ENCODE results near the gene DNAJC7.

Gene DNAJC7

GRCh38 chr17:41986634-41987033, 30.6 kb downstream of the DNAJC7 start:
- no peak for TF ChIP-seq CTCF (IDR thresholded peaks at IDR 0.05; ENCODE audit: insufficient read depth, low read length, poor library complexity, severe bottlenecking)
- Histone ChIP-seq H3K36me3 (ENCODE audit: control insufficient read depth, insufficient read depth, low read length) (peaks cover 31% of the 10 kb centered on the region), H3K27me3 (replicated peaks; ENCODE audit: control insufficient read depth, insufficient read depth, low read length) (no peaks in the 10 kb centered on the region), H3K4me3 (replicated peaks; ENCODE audit: low read depth, low read length) (no peak overlapping the region)
- no peak for DNase-seq (ENCODE audit: extremely low read depth, insufficient read length)

- Histone ChIP-seq H3K27me3 (replicated peaks; ENCODE audit: control insufficient read depth, insufficient read depth, low read length) (no peaks in the 10 kb centered on the region), H3K4me3 (replicated peaks; ENCODE audit: low read depth, low read length) (no peak overlapping the region), H3K36me3 (ENCODE audit: control insufficient read depth, insufficient read depth, low read length) (peaks cover 33% of the 10 kb centered on the region)
- no peak for DNase-seq (ENCODE audit: extremely low read depth, insufficient read length)
- TF ChIP-seq CTCF (IDR thresholded peaks at IDR 0.05; ENCODE audit: insufficient read depth, low read length, poor library complexity, severe bottlenecking) = no peak
Measured at GRCh38 chr17:41985919-41986318, 31.3 kb downstream of the DNAJC7 start.

- H3K27me3 ChIP-seq (replicated peaks; ENCODE audit: control insufficient read depth, insufficient read depth, low read length) = no peaks in the 10 kb centered on the region
- TF ChIP-seq CTCF (IDR thresholded peaks at IDR 0.05; ENCODE audit: insufficient read depth, low read length, poor library complexity, severe bottlenecking) = no peak
- no peak for DNase-seq (ENCODE audit: extremely low read depth, insufficient read length)
- H3K4me3 ChIP-seq (replicated peaks; ENCODE audit: low read depth, low read length) = no peak overlapping the region
- H3K36me3 ChIP-seq (ENCODE audit: control insufficient read depth, insufficient read depth, low read length) = peaks cover 38% of the 10 kb centered on the region
Measured at GRCh38 chr17:41984454-41984853, 32.8 kb downstream of the DNAJC7 start.

- H3K27me3 ChIP-seq (replicated peaks; ENCODE audit: control insufficient read depth, insufficient read depth, low read length) = no peaks in the 10 kb centered on the region
- DNase-seq (ENCODE audit: extremely low read depth, insufficient read length) = no peak
- no peak overlapping the region for H3K4me3 ChIP-seq (replicated peaks; ENCODE audit: low read depth, low read length)
- TF ChIP-seq CTCF (IDR thresholded peaks at IDR 0.05; ENCODE audit: insufficient read depth, low read length, poor library complexity, severe bottlenecking) = no peak
- peaks cover 34% of the 10 kb centered on the region for H3K36me3 ChIP-seq (ENCODE audit: control insufficient read depth, insufficient read depth, low read length)
Measured at GRCh38 chr17:41982026-41982760, 35.0 kb downstream of the DNAJC7 start.

GRCh38 chr17:41977991-41978390, 39.2 kb downstream of the DNAJC7 start:
- H3K27me3 ChIP-seq (replicated peaks; ENCODE audit: control insufficient read depth, insufficient read depth, low read length) = no peaks in the 10 kb centered on the region
- no peak for TF ChIP-seq CTCF (IDR thresholded peaks at IDR 0.05; ENCODE audit: insufficient read depth, low read length, poor library complexity, severe bottlenecking)
- H3K4me3 ChIP-seq (replicated peaks; ENCODE audit: low read depth, low read length) = no peak overlapping the region
- peaks cover 47% of the 10 kb centered on the region for H3K36me3 ChIP-seq (ENCODE audit: control insufficient read depth, insufficient read depth, low read length)
- DNase-seq (ENCODE audit: extremely low read depth, insufficient read length) = no peak

Measured in GM06990 (cell line).